Activated B cell treated with CpG ODN at 0.5 μM for 24 hours (primary cell): ENCODE results near the gene HDAC10. TPM values are rescaled to one million over a fixed set of nuclear protein-coding genes. Genes with fewer than 3 reads are reported as not detected.

Experiments
- ATAC-seq: fragments of 200-7000 bp; cut with Tn5 transposase; one replicate; pipeline ENCODE4 v1.10.0; 2021; ENCODE audit warnings: low read depth, mild to moderate bottlenecking, moderate library complexity
- CTCF ChIA-PET: fragments of 350-600 bp; sonication (Branson Sonifier 250); formaldehyde crosslinking; loops from one replicate; lab custom pipeline; 2021; ENCODE audit warnings: antibody characterized with exemption; lab: Charles Lee
- POLR2A ChIA-PET: fragments of 350-600 bp; sonication (Branson Sonifier 250); formaldehyde crosslinking; loops from one replicate; lab custom pipeline; 2021; ENCODE audit warnings: antibody characterized with exemption; lab: Charles Lee
- DNase-seq: peaks from one replicate; pipeline ENCODE4 v3.0.0; 2022
- H3K27ac Mint-ChIP-seq: one replicate; pipeline ENCODE4 v1.8.0; 2020; ENCODE audit warnings: mixed read lengths
- H3K27me3 Mint-ChIP-seq: one replicate; pipeline ENCODE4 v1.8.0; 2021; ENCODE audit warnings: mixed read lengths
- H3K36me3 Mint-ChIP-seq: one replicate; pipeline ENCODE4 v1.8.0; 2021; ENCODE audit warnings: low read depth, mixed read lengths
- H3K4me1 Mint-ChIP-seq: one replicate; pipeline ENCODE4 v1.8.0; 2021; ENCODE audit warnings: mixed read lengths
- H3K4me3 Mint-ChIP-seq: one replicate; pipeline ENCODE4 v1.8.0; 2020; ENCODE audit warnings: mild to moderate bottlenecking, mixed read lengths
- H3K9me3 Mint-ChIP-seq: one replicate; pipeline ENCODE4 v1.8.0; 2020; ENCODE audit warnings: mixed read lengths
- CTCF ChIP-seq: fragments of 200-600 bp; IDR thresholded peaks from one replicate; pipeline ENCODE4 v1.8.0; 2022; ENCODE audit warnings: antibody characterized with exemption, mild to moderate bottlenecking
- intact Hi-C: fragments of 100-400 bp; cut with micrococcal nuclease; formaldehyde crosslinking; loops from one replicate; pipeline ENCODE4 v1.15.1; 2024
- total RNA-seq: library from RNA; stranded (reverse); gene quantifications from 2 replicates; pipeline ENCODE4 v1.2.3, GENCODE V29; 2022

The HDAC10 gene
- total RNA-seq, 1 donor from 2014 or later: 68.2 TPM

DNA sequence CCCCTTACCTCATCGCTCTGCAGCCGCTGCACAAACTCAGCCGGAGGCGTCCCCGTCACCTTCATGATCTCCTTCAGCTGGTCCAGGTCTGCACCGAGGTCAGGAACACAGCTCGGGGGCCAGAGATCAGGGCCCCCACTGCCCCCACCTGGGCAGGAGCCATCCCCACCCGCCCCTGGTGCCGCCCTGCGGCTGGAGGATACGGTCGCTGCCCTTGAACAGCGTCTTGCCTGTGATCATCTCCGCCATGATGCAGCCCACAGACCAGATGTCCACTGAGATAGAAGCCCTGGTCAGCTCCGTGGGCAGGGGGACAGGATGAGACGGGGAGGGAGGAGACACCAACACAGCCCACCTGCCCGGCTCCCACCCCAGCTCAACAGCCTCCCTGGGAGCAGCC lies 4.5 kb upstream of the HDAC10 start:
- ChIA-PET POLR2A (interaction anchor here (0.6 kb wide), 1 partner anchor 270 kb away, joined by 4 read pairs; the partner anchor contains the start of gene SCO2), CTCF (interaction anchor here (0.6 kb wide), 1 partner anchor 241 kb away, joined by 3 read pairs; no protein-coding TSS in a partner anchor)
- DNase-seq (no peak), ATAC-seq (no peak)
- Mint-ChIP-seq H3K9me3 (no peaks in the 10 kb centered on the region), H3K27ac (no peak overlapping the region), H3K4me1 (peaks cover 2% of the 10 kb centered on the region), H3K27me3 (peaks cover 4% of the 10 kb centered on the region), H3K4me3 (no peak overlapping the region), H3K36me3 (peaks cover 1% of the 10 kb centered on the region)
- no peak for TF ChIP-seq CTCF
- intact Hi-C loops: no loop called here

DNA sequence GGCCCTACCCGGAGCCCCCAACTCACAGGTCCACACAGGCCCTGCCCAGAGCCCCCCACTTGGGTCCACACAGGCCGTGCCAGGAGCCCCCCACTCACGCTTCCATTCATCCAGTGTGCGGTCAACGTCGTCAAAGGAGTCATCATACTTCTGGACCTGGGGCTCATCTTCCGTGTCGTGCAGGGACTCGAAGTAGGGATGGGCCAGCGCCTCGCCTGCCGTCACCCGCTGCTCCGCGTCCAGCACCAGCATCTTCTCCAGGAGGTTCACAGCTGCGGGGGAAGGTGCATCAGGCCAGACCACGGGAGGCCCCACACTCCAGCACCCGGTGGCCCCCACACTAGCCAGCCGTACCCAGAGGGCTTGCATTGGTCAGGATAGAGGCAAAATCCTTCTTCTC lies 4.0 kb upstream of the HDAC10 start:
- Mint-ChIP-seq H3K9me3 (no peaks in the 10 kb centered on the region), H3K27ac (no peak overlapping the region), H3K36me3 (peaks cover 1% of the 10 kb centered on the region), H3K27me3 (peaks cover 4% of the 10 kb centered on the region), H3K4me3 (no peak overlapping the region), H3K4me1 (peaks cover 6% of the 10 kb centered on the region)
- no peak for ATAC-seq
- ChIA-PET CTCF (no interaction called here), POLR2A (interaction anchor here (0.6 kb wide), 1 partner anchor 271 kb away, joined by 4 read pairs; the partner anchor contains the start of gene SCO2)
- DNase-seq: no peak
- no peak for TF ChIP-seq CTCF
- intact Hi-C loops: no loop called here

DNA sequence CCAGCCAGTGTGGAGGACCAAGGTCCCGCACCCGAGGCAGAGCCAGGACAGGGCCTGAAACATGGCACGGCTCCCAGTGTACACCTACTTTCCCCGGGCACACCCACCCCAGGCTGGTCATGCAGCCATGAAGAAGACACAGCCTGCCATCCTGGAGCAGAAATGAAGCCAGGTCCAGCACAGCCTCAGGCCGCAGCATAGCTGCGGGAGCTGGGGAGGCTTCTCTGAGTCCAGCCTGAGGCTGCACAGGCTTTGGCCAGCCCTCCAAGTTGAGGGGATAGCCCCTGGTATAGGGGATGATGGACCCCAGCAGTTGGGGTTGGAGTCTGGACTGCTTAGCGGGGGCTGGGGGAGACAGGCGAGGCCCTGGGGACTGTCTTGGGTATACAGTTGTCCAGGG lies 2.9 kb upstream of the HDAC10 start:
- DNase-seq (no peak), ATAC-seq (no peak)
- intact Hi-C loops: no loop called here
- ChIA-PET CTCF (no interaction called here), POLR2A (no interaction called here)
- H3K36me3 Mint-ChIP-seq: peaks cover 1% of the 10 kb centered on the region
- no peak overlapping the region for H3K4me3 Mint-ChIP-seq
- H3K27me3 Mint-ChIP-seq: peaks cover under 1% of the 10 kb centered on the region
- peaks cover 12% of the 10 kb centered on the region for H3K4me1 Mint-ChIP-seq
- TF ChIP-seq CTCF: no peak
- no peak overlapping the region for H3K27ac Mint-ChIP-seq
- H3K9me3 Mint-ChIP-seq: no peaks in the 10 kb centered on the region

DNA sequence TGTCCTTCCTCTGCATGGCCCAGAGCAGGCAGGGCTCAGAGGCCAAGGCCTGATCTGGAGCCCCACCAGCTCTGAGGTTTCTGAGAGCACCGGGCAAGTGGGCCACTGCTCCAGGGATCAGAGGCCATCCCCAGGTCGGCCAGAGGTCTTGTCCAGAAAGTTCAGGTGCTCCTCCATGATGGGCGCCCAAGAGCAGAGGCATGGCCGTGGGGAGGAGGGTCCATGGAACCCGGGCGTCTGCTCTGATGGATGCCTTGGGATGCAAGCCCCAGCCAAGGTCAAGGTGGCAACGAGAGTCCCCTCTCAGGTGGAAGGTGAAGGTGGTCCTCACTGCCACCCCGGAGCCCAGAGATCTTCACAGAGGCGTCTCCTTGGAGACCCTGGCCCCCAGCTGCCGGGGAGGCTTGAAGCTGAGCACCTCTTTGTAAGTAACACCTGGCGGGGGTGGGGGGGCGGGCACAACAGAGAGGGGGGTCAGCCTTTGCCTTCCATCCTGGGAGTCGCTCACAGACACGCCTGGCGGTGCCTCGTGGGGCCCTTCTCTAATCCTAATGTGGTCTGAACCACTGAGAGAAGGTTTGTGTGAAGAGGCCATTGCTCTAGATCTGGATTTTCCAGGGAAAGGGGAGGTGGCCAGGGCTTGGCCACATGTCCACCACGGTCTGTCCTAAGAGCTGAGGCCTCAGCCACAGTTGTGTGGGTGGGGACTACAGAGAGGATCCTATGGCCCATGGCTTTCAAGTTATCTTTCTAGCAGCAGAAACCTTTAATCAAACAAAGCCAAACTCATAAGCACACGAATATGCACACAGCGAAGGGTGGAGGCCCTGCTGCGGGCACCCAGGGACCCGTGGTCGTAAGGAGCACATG lies 2.2 kb upstream of the HDAC10 start:
- ATAC-seq: no peak
- Mint-ChIP-seq H3K4me1 (peaks cover 12% of the 10 kb centered on the region), H3K27ac (no peak overlapping the region), H3K4me3 (no peak overlapping the region), H3K27me3 (no peaks in the 10 kb centered on the region), H3K9me3 (no peaks in the 10 kb centered on the region), H3K36me3 (peaks cover 1% of the 10 kb centered on the region)
- no peak for DNase-seq
- no peak for TF ChIP-seq CTCF
- intact Hi-C loops: no loop called here
- ChIA-PET CTCF (interaction anchor here (0.8 to 4.0 kb wide), 12 partner anchors 10 to 310 kb away, joined by 3 to 39 read pairs (median 4); partner anchors contain the start of genes DENND6B, SCO2 and SYCE3), POLR2A (interaction anchor here (0.9 to 1.6 kb wide), 2 partner anchors 89 to 272 kb away, joined by 3 read pairs; partner anchors contain the start of gene SCO2)
